GM12878 (cell line): ENCODE measurements around the gene HPSE2. TPM values are rescaled to one million over a fixed set of nuclear protein-coding genes. Genes with fewer than 3 reads are reported as not detected.

Experiments used
- ATAC-seq: fragments of 200-7000 bp; cut with Tn5 transposase; 3 replicates; pipeline ENCODE4 v1.9.1; 2020; ENCODE audit warnings: mild to moderate bottlenecking, moderate library complexity
- BruUV-seq: library from RNA; stranded (reverse); fragments of 400-500 nt; replicated peaks from 2 replicates; lab custom pipeline; 2021; lab: Mats Ljungman, UMichigan
- CTCF ChIA-PET: fragments of 300-600 bp; sonication (Branson Sonifier 250); formaldehyde crosslinking; extraction: SDS; loops from one replicate; lab custom pipeline; 2021; ENCODE audit warnings: inconsistent platforms; lab: Yijun Ruan, JAX
- POLR2A ChIA-PET: fragments of 350-600 bp; formaldehyde crosslinking; extraction: SDS; loops from one replicate; lab custom pipeline; 2021; ENCODE audit warnings: inconsistent platforms; lab: Charles Lee
- RAD21 ChIA-PET: fragments of 300-600 bp; sonication (Branson Sonifier 250); formaldehyde crosslinking; loops from one replicate; lab custom pipeline; 2023; ENCODE audit warnings: antibody characterized with exemption; ENCODE audit not compliant: unreplicated experiment; lab: Charles Lee
- SMC1A ChIA-PET: fragments of 300-600 bp; sonication (Branson Sonifier 250); formaldehyde crosslinking; loops from one replicate; lab custom pipeline; 2023; ENCODE audit not compliant: unreplicated experiment, uncharacterized antibody; lab: Charles Lee
- DNase-seq: peaks from one replicate; pipeline ENCODE4 v3.0.0-alpha.2; 2011; ENCODE audit warnings: low read depth, low spot score
- FAIRE-seq: peaks from 3 replicates; lab custom pipeline; 2011; peaks lifted over from hg19 to GRCh38; lab: Jason Lieb, UNC
- H2AFZ ChIP-seq: 2 replicates; pipeline ENCODE4 v1.6.0; 2011; ENCODE audit warnings: low read depth, low read length, control low read depth; ENCODE audit not compliant: control insufficient read depth
- H3K27ac ChIP-seq: 2 replicates; pipeline ENCODE4 v1.5.1; 2011; ENCODE audit warnings: control low read depth; ENCODE audit not compliant: control insufficient read depth, insufficient read depth
- H3K27me3 ChIP-seq, 2 experiments: replicated peaks in 1 of 2; 2 replicates each; pipeline versions ENCODE4 v1.6.0 to v1.6.1; 2011; ENCODE audit warnings: low read length in 1 of 2; ENCODE audit not compliant: control insufficient read depth in 2 of 2, insufficient read depth in 2 of 2
- H3K36me3 ChIP-seq, 2 experiments: 2 replicates each; pipeline ENCODE4 v1.5.1; 2011; ENCODE audit warnings: low read length in 1 of 2; ENCODE audit not compliant: control insufficient read depth in 2 of 2, insufficient read depth in 2 of 2
- H3K4me1 ChIP-seq: 2 replicates; pipeline ENCODE4 v1.6.1; 2011; ENCODE audit warnings: mild to moderate bottlenecking, low read length, moderate library complexity, mixed read lengths; ENCODE audit not compliant: control insufficient read depth, insufficient read depth
- H3K4me2 ChIP-seq: 2 replicates; pipeline ENCODE4 v1.6.0; 2011; ENCODE audit warnings: control low read depth; ENCODE audit not compliant: control insufficient read depth, insufficient read depth
- H3K4me3 ChIP-seq: fragments of 200-600 bp; sonication (generic); 2 replicates; pipeline ENCODE4 v1.5.1; 2016
- H3K79me2 ChIP-seq: 2 replicates; pipeline ENCODE4 v1.6.0; 2011; ENCODE audit warnings: low read length; ENCODE audit not compliant: control insufficient read depth, insufficient read depth
- H3K9ac ChIP-seq: 2 replicates; pipeline ENCODE4 v1.8.0; 2011; ENCODE audit warnings: low read length, control low read depth, mixed read lengths; ENCODE audit not compliant: control insufficient read depth, insufficient read depth
- H3K9me3 ChIP-seq: replicated peaks from 3 replicates; pipeline ENCODE4 v1.5.1; 2011; ENCODE audit warnings: mild to moderate bottlenecking, low read length; ENCODE audit not compliant: control insufficient read depth, insufficient read depth
- H4K20me1 ChIP-seq: 2 replicates; pipeline ENCODE4 v1.6.0; 2011; ENCODE audit not compliant: control insufficient read depth, insufficient read depth
- BCLAF1 ChIP-seq: fragments of 450-650 bp; IDR thresholded peaks from 2 replicates; pipeline ENCODE4 v1.6.1; 2017; ENCODE audit warnings: antibody characterized with exemption, mild to moderate bottlenecking, moderate library complexity
- CBX3 ChIP-seq: fragments of 200-600 bp; sonication (generic); IDR thresholded peaks from 2 replicates; pipeline ENCODE4 v1.6.1; 2016; ENCODE audit warnings: low read depth, borderline replicate concordance
- FOS ChIP-seq: IDR thresholded peaks from 3 replicates; pipeline ENCODE4 v1.6.1; 2011; ENCODE audit warnings: borderline replicate concordance; ENCODE audit not compliant: insufficient read length; ENCODE audit errors: extremely low read depth
- GABPA ChIP-seq: IDR thresholded peaks from 2 replicates; pipeline ENCODE4 v1.6.1; 2014; ENCODE audit warnings: antibody characterized with exemption, low read depth, mild to moderate bottlenecking, inconsistent platforms
- LARP7 ChIP-seq: fragments of 450-650 bp; IDR thresholded peaks from 2 replicates; pipeline ENCODE4 v1.6.1; 2017; ENCODE audit warnings: mild to moderate bottlenecking
- NFXL1 ChIP-seq: fragments of 450-650 bp; IDR thresholded peaks from 2 replicates; pipeline ENCODE4 v1.6.1; 2017; ENCODE audit warnings: antibody characterized with exemption, mild to moderate bottlenecking, borderline replicate concordance
- PAX5 ChIP-seq: IDR thresholded peaks from 2 replicates; pipeline ENCODE4 v1.6.1; 2011; ENCODE audit warnings: low read depth, low read length, borderline replicate concordance
- TARDBP ChIP-seq: IDR thresholded peaks from 2 replicates; pipeline ENCODE4 v1.6.1; 2016; ENCODE audit warnings: borderline replicate concordance
- TBL1XR1 ChIP-seq: IDR thresholded peaks from 2 replicates; pipeline ENCODE4 v1.6.1; 2012; ENCODE audit warnings: low read depth, low read length, improper control_type of control experiment
- TCF3 ChIP-seq: IDR thresholded peaks from 2 replicates; pipeline ENCODE4 v1.6.1; 2012; ENCODE audit warnings: low read depth, mild to moderate bottlenecking, low read length, borderline replicate concordance; ENCODE audit not compliant: insufficient read depth
- TCF7 ChIP-seq: IDR thresholded peaks from 2 replicates; pipeline ENCODE4 v1.6.1; 2014; ENCODE audit warnings: antibody characterized with exemption, borderline replicate concordance
- whole genome bisulfite sequencing: methylation state at CpG from one replicate; pipeline ENCODE4 v1.1.6; 2016; ENCODE audit warnings: low lambda C conversion rate; ENCODE audit not compliant: insufficient replicate concordance, insufficient coverage; ENCODE audit errors: missing lambda C conversion rate; 5-methylcytosine and 5-hydroxymethylcytosine counted together
- in situ Hi-C: fragments of 300-500 bp; cut with MboI; formaldehyde crosslinking; loops from 9 replicates; pipeline ENCODE4 v1.14.3; 2018; ENCODE audit warnings: mixed read lengths
- intact Hi-C: fragments of 100-400 bp; cut with micrococcal nuclease; formaldehyde crosslinking; loops from one replicate; pipeline ENCODE4 v1.14.2; 2022; ENCODE audit not compliant: unreplicated experiment
- polyA plus RNA-seq, 11 experiments: library from polyadenylated mRNA; depleted of rRNA in 4 of 11; unstranded in 6 of 11; stranded (reverse) in 5 of 11; fragments of >200 nt; fragmentation: Nextera tagmentation in 4 of 11; fragmentation: Illumina TruSeq in 1 of 11; extraction: Ambion mirVana in 4 of 11; extraction: Trizol in 1 of 11; gene quantifications; 1 replicate in 1 of 11; 2 replicates in 10 of 11; pipeline versions ENCODE4 v1.2.1 to v1.2.3, GENCODE V29; 2011 to 2016; ENCODE audit warnings: inconsistent platforms in 2 of 11, missing spikeins in 2 of 11, low read depth in 1 of 11
- total RNA-seq, 4 experiments: library from RNA; depleted of rRNA in 3 of 4; stranded (reverse); fragments of >200 nt in 3 of 4; fragmentation: Illumina TruSeq in 1 of 4; extraction: Trizol in 1 of 4; gene quantifications; 2 replicates each; pipeline versions ENCODE4 v1.2.1 to v1.2.3, GENCODE V29; 2013 to 2021
- TF ChIP-seq, protein P1 (sequence below): IDR thresholded peaks from 2 replicates; pipeline ENCODE4 v1.6.1; 2011; ENCODE audit warnings: low read depth, low read length, improper control_type of control experiment, borderline replicate concordance
- TF ChIP-seq, protein P2 (sequence below): fragments of 450-650 bp; IDR thresholded peaks from 2 replicates; pipeline ENCODE4 v1.6.1; 2016; ENCODE audit warnings: mild to moderate bottlenecking

Gene HPSE2
- total and polyA plus RNA-seq, 10 of the 15 experiments (the other 5 are each of a cell fraction or from before 2014, with no cell fraction given) = 0.06 TPM; not detected in 9

GRCh38 chr10:98486421-98486820 lies 749.2 kb downstream of the HPSE2 start:
- no peak for FAIRE-seq
- BruUV-seq = no TSS peak
- in situ Hi-C loops (no loop called here), intact Hi-C loops (no loop called here)
- H3K36me3 ChIP-seq = no peaks in the 10 kb centered on the region
- no peaks in the 10 kb centered on the region for H3K4me1 ChIP-seq
- DNase-seq = no peak
- H3K27me3 ChIP-seq = no peaks in the 10 kb centered on the region
- CTCF ChIA-PET = no interaction called here
- POLR2A ChIA-PET = no interaction called here
- H4K20me1 ChIP-seq = no peaks in the 10 kb centered on the region
- TF ChIP-seq FOS = no peak
- TF ChIP-seq GABPA = no peak
- TF ChIP-seq TCF7 = no peak
- TF ChIP-seq LARP7 = no peak
- TF ChIP-seq TBL1XR1 = no peak
- no peak for TF ChIP-seq PAX5
- no peak for TF ChIP-seq TARDBP
- TF ChIP-seq, protein P1, sequence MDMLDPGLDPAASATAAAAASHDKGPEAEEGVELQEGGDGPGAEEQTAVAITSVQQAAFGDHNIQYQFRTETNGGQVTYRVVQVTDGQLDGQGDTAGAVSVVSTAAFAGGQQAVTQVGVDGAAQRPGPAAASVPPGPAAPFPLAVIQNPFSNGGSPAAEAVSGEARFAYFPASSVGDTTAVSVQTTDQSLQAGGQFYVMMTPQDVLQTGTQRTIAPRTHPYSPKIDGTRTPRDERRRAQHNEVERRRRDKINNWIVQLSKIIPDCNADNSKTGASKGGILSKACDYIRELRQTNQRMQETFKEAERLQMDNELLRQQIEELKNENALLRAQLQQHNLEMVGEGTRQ = no peak
- TF ChIP-seq, protein P2, sequence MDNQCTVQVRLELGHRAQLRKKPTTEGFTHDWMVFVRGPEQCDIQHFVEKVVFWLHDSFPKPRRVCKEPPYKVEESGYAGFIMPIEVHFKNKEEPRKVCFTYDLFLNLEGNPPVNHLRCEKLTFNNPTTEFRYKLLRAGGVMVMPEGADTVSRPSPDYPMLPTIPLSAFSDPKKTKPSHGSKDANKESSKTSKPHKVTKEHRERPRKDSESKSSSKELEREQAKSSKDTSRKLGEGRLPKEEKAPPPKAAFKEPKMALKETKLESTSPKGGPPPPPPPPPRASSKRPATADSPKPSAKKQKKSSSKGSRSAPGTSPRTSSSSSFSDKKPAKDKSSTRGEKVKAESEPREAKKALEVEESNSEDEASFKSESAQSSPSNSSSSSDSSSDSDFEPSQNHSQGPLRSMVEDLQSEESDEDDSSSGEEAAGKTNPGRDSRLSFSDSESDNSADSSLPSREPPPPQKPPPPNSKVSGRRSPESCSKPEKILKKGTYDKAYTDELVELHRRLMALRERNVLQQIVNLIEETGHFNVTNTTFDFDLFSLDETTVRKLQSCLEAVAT = no peak
- no peak for TF ChIP-seq NFXL1
- TF ChIP-seq TCF3 = no peak
- no peak for TF ChIP-seq BCLAF1
- TF ChIP-seq CBX3 = no peak
- H3K4me2 ChIP-seq = no peak overlapping the region
- no peak overlapping the region for H3K9ac ChIP-seq
- H2AFZ ChIP-seq = no peak overlapping the region
- ATAC-seq = no peak
- H3K79me2 ChIP-seq = no peaks in the 10 kb centered on the region
- WGBS = 26% methylated on average over 3 of the region's 3 CpGs
- H3K9me3 ChIP-seq = no peaks in the 10 kb centered on the region; the same call in 2 of the 3 replicates
- RAD21 ChIA-PET = no interaction called here
- SMC1A ChIA-PET = no interaction called here
- no peak overlapping the region for H3K27ac ChIP-seq
- no peak overlapping the region for H3K4me3 ChIP-seq
